ENCODE results near the gene ZYG11B.
"Not testable (repeated sequence)": the region's sequence is repeated elsewhere in the genome, so short reads cannot be mapped to it uniquely, and the experiment has no call there.

ZYG11B gene

GRCh38 chr1:52856026-52856425, 129.8 kb downstream of the ZYG11B start:
- DNase-seq = no peak

- no peak for DNase-seq
These were observed 131.2 kb downstream of the ZYG11B start for GRCh38 chr1:52857443-52857842.

- no peak for DNase-seq
These were observed 136.6 kb downstream of the ZYG11B start for GRCh38 chr1:52862666-52863458.

- no peak for DNase-seq
These were observed 141.0 kb downstream of the ZYG11B start for GRCh38 chr1:52867087-52867863.

GRCh38 chr1:52869727-52870126, 143.5 kb downstream of the ZYG11B start:
- DNase-seq = not testable (repeated sequence)

- DNase-seq = no peak
These were observed 150.6 kb downstream of the ZYG11B start for GRCh38 chr1:52876843-52877242.
